SK-N-SH (cell line): ENCODE results near the gene RAPGEF2. TPM values are rescaled to one million over a fixed set of nuclear protein-coding genes. Genes with fewer than 3 reads are reported as not detected.

Source experiments
- CTCF ChIA-PET: fragments of 300-600, 350-600 bp; formaldehyde crosslinking; extraction: SDS; loops from one replicate; lab custom pipeline; 2021; lab: Yijun Ruan, JAX
- POLR2A ChIA-PET: fragments of 350-600 bp; sonication (Branson Sonifier 250); formaldehyde crosslinking; extraction: SDS; loops from one replicate; lab custom pipeline; 2020; ENCODE audit warnings: antibody characterized with exemption, inconsistent platforms; lab: Yijun Ruan, JAX
- DNase-seq: peaks from one replicate; pipeline ENCODE4 v3.0.0; 2012
- H2AFZ ChIP-seq: fragments of 200-600 bp; sonication (generic); 2 replicates; pipeline ENCODE4 v1.8.1; 2016; ENCODE audit warnings: antibody characterized with exemption, mild to moderate bottlenecking, low read depth
- H3F3A ChIP-seq: fragments of 200-600 bp; sonication (generic); replicated peaks from 2 replicates; pipeline ENCODE3; 2016; ENCODE audit warnings: antibody characterized with exemption, mild to moderate bottlenecking; ENCODE audit not compliant: insufficient read depth
- H3K27ac ChIP-seq, 2 experiments: fragments of 200-500 bp in 1 of 2; fragments of 200-600 bp in 1 of 2; sonication (Bioruptor generic) in 1 of 2; sonication (generic), shearing (Covaris generic) in 1 of 2; 2 replicates each; pipeline versions ENCODE4 v1.5.1 to v1.6.1; 2014 to 2016; ENCODE audit warnings: low read depth in 2 of 2, inconsistent platforms in 1 of 2, low read length in 1 of 2, mild to moderate bottlenecking in 1 of 2, mixed read lengths in 1 of 2
- H3K27me3 ChIP-seq: fragments of 200-600 bp; sonication (generic), shearing (Covaris generic); 2 replicates; pipeline ENCODE4 v1.6.1; 2016; ENCODE audit warnings: mixed run types; ENCODE audit not compliant: insufficient read depth
- H3K36me3 ChIP-seq, 2 experiments: fragments of 200-500 bp in 1 of 2; fragments of 200-600 bp in 1 of 2; sonication (Bioruptor generic) in 1 of 2; sonication (generic) in 1 of 2; replicated peaks in 1 of 2; 2 replicates each; pipeline versions ENCODE3 to v1.5.1; 2014 to 2016; ENCODE audit warnings: low read length in 1 of 2, mild to moderate bottlenecking in 1 of 2; ENCODE audit not compliant: insufficient read depth in 2 of 2, control insufficient read depth in 1 of 2
- H3K4me1 ChIP-seq, 2 experiments: fragments of 200-500 bp in 1 of 2; fragments of 200-600 bp in 1 of 2; sonication (Bioruptor generic) in 1 of 2; sonication (generic), shearing (Covaris generic) in 1 of 2; 2 replicates each; pipeline versions ENCODE4 v1.5.1 to v1.6.1; 2014 to 2016; ENCODE audit warnings: low read depth in 1 of 2, low read length in 1 of 2, mixed run types in 1 of 2; ENCODE audit not compliant: insufficient read depth in 2 of 2, control insufficient read depth in 1 of 2
- H3K4me2 ChIP-seq: fragments of 200-600 bp; sonication (generic), shearing (Covaris generic); 2 replicates; pipeline ENCODE4 v1.6.1; 2017; ENCODE audit warnings: mixed run types
- H3K4me3 ChIP-seq, 2 experiments: fragments of 200-500 bp in 1 of 2; fragments of 200-600 bp in 1 of 2; sonication (Bioruptor generic) in 1 of 2; sonication (generic), shearing (Covaris generic) in 1 of 2; 2 replicates each; pipeline versions ENCODE4 v1.5.1 to v1.8.1; 2014 to 2016; ENCODE audit warnings: low read depth in 2 of 2, inconsistent platforms in 1 of 2, low read length in 1 of 2, mild to moderate bottlenecking in 1 of 2, mixed read lengths in 1 of 2, moderate library complexity in 1 of 2
- H3K79me2 ChIP-seq: fragments of 200-600 bp; sonication (generic); 2 replicates; pipeline ENCODE4 v1.8.1; 2017; ENCODE audit warnings: mild to moderate bottlenecking; ENCODE audit not compliant: insufficient read depth
- H3K9ac ChIP-seq: fragments of 200-600 bp; sonication (generic); 2 replicates; pipeline ENCODE4 v1.6.1; 2017; ENCODE audit warnings: mixed run types
- H3K9me2 ChIP-seq: fragments of 200-600 bp; sonication (generic); 2 replicates; pipeline ENCODE4 v1.6.1; 2017; ENCODE audit warnings: mixed run types
- H3K9me3 ChIP-seq: fragments of 200-600 bp; sonication (generic); 2 replicates; pipeline ENCODE4 v1.6.1; 2017; ENCODE audit warnings: mixed run types, mild to moderate bottlenecking, moderate library complexity
- H4K20me1 ChIP-seq: fragments of 200-600 bp; sonication (generic); 2 replicates; pipeline ENCODE4 v1.6.1; 2017; ENCODE audit warnings: mild to moderate bottlenecking, mixed run types; ENCODE audit not compliant: insufficient read depth
- FOSL2 ChIP-seq: IDR thresholded peaks from 2 replicates; pipeline ENCODE4 v1.4.0; 2012; ENCODE audit warnings: low read depth, mild to moderate bottlenecking, moderate library complexity, borderline replicate concordance
- FOXM1 ChIP-seq: IDR thresholded peaks from 2 replicates; pipeline ENCODE4 v1.4.0; 2012; ENCODE audit warnings: low read depth, mild to moderate bottlenecking
- GABPA ChIP-seq: IDR thresholded peaks from 2 replicates; pipeline ENCODE4 v1.4.0; 2012; ENCODE audit warnings: low read depth, mild to moderate bottlenecking
- GATA2 ChIP-seq: sonication (generic); formaldehyde crosslinking; IDR thresholded peaks from 2 replicates; pipeline ENCODE4 v1.5.0; 2020; ENCODE audit warnings: mild to moderate bottlenecking, missing genetic modification reagents
- JUND ChIP-seq: IDR thresholded peaks from 2 replicates; pipeline ENCODE4 v1.4.0; 2012
- MEF2A ChIP-seq: IDR thresholded peaks from 2 replicates; pipeline ENCODE4 v1.4.0; 2012; ENCODE audit warnings: low read depth, borderline replicate concordance
- SMC3 ChIP-seq: IDR thresholded peaks from 2 replicates; pipeline ENCODE4 v1.6.1; 2012; ENCODE audit warnings: low read depth, low read length, improper control_type of control experiment
- TAF1 ChIP-seq: IDR thresholded peaks from 2 replicates; pipeline ENCODE4 v1.6.1; 2012; ENCODE audit warnings: low read depth, mild to moderate bottlenecking, low read length, moderate library complexity, borderline replicate concordance
- TEAD4 ChIP-seq: IDR thresholded peaks from 2 replicates; pipeline ENCODE4 v1.4.0; 2012; ENCODE audit warnings: mild to moderate bottlenecking, borderline replicate concordance; ENCODE audit not compliant: insufficient read depth
- USF2 ChIP-seq: fragments of 150-350 bp; IDR thresholded peaks from 2 replicates; pipeline ENCODE4 v1.6.1; 2017; ENCODE audit warnings: antibody characterized with exemption, low read length, low read depth, borderline replicate concordance
- WGBS: methylation state at CpG from one replicate; pipeline ENCODE4 v1.1.6; 2017; ENCODE audit warnings: low lambda C conversion rate; 5-methylcytosine and 5-hydroxymethylcytosine counted together
- polyA plus RNA-seq, 3 experiments: library from polyadenylated mRNA; depleted of rRNA; stranded (reverse); fragments of >200 nt; gene quantifications; 2 replicates each; pipeline ENCODE4 v1.2.3, GENCODE V29; 2012
- TF ChIP-seq, protein P1 (sequence below): IDR thresholded peaks from 2 replicates; pipeline ENCODE4 v1.4.0; 2012; ENCODE audit warnings: low read depth, borderline replicate concordance
- TF ChIP-seq, protein P2 (sequence below): IDR thresholded peaks from 2 replicates; pipeline ENCODE4 v1.6.1; 2012; ENCODE audit warnings: mild to moderate bottlenecking, low read depth, low read length, moderate library complexity
- TF ChIP-seq, protein P3 (sequence below): IDR thresholded peaks from 2 replicates; pipeline ENCODE4; 2012
- TF ChIP-seq, protein P4 (sequence below): IDR thresholded peaks from 2 replicates; pipeline ENCODE4 v1.4.0; 2012; ENCODE audit warnings: low read depth, borderline replicate concordance

Gene RAPGEF2
- polyA plus RNA-seq, 1 of the 3 experiments (the other 2 are of a cell fraction): 19.2 TPM

- ChIA-PET POLR2A (interaction anchor here (0.6 kb wide), 1 partner anchor 165 kb away, joined by 3 read pairs; no protein-coding TSS in a partner anchor), CTCF (interaction anchor here (0.9 to 1.7 kb wide), 5 partner anchors 92 to 246 kb away, joined by 3 to 4 read pairs (median 3); no protein-coding TSS in a partner anchor)
- H3K9me3 ChIP-seq: no peaks in the 10 kb centered on the region
- no peak for DNase-seq
- WGBS: 54% methylated on average over 14 of the region's 14 CpGs
- TF ChIP-seq GABPA (no peak), MEF2A (no peak), SMC3 (no peak), TAF1 (no peak), TEAD4 (no peak), JUND (no peak), GATA2 (no peak), FOXM1 (no peak), USF2 (no peak), FOSL2 (no peak)
- TF ChIP-seq, protein P1, sequence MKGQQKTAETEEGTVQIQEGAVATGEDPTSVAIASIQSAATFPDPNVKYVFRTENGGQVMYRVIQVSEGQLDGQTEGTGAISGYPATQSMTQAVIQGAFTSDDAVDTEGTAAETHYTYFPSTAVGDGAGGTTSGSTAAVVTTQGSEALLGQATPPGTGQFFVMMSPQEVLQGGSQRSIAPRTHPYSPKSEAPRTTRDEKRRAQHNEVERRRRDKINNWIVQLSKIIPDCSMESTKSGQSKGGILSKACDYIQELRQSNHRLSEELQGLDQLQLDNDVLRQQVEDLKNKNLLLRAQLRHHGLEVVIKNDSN: no peak
- TF ChIP-seq, protein P2, sequence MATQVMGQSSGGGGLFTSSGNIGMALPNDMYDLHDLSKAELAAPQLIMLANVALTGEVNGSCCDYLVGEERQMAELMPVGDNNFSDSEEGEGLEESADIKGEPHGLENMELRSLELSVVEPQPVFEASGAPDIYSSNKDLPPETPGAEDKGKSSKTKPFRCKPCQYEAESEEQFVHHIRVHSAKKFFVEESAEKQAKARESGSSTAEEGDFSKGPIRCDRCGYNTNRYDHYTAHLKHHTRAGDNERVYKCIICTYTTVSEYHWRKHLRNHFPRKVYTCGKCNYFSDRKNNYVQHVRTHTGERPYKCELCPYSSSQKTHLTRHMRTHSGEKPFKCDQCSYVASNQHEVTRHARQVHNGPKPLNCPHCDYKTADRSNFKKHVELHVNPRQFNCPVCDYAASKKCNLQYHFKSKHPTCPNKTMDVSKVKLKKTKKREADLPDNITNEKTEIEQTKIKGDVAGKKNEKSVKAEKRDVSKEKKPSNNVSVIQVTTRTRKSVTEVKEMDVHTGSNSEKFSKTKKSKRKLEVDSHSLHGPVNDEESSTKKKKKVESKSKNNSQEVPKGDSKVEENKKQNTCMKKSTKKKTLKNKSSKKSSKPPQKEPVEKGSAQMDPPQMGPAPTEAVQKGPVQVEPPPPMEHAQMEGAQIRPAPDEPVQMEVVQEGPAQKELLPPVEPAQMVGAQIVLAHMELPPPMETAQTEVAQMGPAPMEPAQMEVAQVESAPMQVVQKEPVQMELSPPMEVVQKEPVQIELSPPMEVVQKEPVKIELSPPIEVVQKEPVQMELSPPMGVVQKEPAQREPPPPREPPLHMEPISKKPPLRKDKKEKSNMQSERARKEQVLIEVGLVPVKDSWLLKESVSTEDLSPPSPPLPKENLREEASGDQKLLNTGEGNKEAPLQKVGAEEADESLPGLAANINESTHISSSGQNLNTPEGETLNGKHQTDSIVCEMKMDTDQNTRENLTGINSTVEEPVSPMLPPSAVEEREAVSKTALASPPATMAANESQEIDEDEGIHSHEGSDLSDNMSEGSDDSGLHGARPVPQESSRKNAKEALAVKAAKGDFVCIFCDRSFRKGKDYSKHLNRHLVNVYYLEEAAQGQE: no peak
- TF ChIP-seq, protein P3, sequence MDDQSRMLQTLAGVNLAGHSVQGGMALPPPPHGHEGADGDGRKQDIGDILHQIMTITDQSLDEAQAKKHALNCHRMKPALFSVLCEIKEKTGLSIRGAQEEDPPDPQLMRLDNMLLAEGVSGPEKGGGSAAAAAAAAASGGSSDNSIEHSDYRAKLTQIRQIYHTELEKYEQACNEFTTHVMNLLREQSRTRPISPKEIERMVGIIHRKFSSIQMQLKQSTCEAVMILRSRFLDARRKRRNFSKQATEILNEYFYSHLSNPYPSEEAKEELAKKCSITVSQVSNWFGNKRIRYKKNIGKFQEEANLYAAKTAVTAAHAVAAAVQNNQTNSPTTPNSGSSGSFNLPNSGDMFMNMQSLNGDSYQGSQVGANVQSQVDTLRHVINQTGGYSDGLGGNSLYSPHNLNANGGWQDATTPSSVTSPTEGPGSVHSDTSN: no peak
- TF ChIP-seq, protein P4, sequence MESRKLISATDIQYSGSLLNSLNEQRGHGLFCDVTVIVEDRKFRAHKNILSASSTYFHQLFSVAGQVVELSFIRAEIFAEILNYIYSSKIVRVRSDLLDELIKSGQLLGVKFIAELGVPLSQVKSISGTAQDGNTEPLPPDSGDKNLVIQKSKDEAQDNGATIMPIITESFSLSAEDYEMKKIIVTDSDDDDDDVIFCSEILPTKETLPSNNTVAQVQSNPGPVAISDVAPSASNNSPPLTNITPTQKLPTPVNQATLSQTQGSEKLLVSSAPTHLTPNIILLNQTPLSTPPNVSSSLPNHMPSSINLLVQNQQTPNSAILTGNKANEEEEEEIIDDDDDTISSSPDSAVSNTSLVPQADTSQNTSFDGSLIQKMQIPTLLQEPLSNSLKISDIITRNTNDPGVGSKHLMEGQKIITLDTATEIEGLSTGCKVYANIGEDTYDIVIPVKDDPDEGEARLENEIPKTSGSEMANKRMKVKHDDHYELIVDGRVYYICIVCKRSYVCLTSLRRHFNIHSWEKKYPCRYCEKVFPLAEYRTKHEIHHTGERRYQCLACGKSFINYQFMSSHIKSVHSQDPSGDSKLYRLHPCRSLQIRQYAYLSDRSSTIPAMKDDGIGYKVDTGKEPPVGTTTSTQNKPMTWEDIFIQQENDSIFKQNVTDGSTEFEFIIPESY: no peak
- no peaks in the 10 kb centered on the region for H3K36me3 ChIP-seq
- no peaks in the 10 kb centered on the region for H3F3A ChIP-seq
- H3K9me2 ChIP-seq: no peaks in the 10 kb centered on the region
- no peaks in the 10 kb centered on the region for H3K27me3 ChIP-seq
- H3K27ac ChIP-seq: no peak overlapping the region; a peak in 1 of 4 replicates
- H3K79me2 ChIP-seq: peaks cover 31% of the 10 kb centered on the region
- H3K4me2 ChIP-seq: peak overlapping the region; percentile 81
- H3K9ac ChIP-seq: peak overlapping the region; percentile 94
- peaks cover 13 to 18% of the 10 kb centered on the region in 2 experiments; a peak in 3 of 4 replicates for H3K4me1 ChIP-seq
- H4K20me1 ChIP-seq: peaks cover 28% of the 10 kb centered on the region
- H2AFZ ChIP-seq: peak overlapping the region; percentile 85; the same call in 1 of the 2 replicates
- H3K4me3 ChIP-seq: peak overlapping the region; percentile 90 to 96
Observed at GRCh38 chr4:159101988-159102621, 774 bp upstream of the RAPGEF2 start.
